B cell (primary cell): ENCODE results near the gene NHEJ1.

Source experiments
- CTCF ChIP-seq: fragments of 200-600 bp; IDR thresholded peaks from one replicate; pipeline ENCODE4 v1.8.0; 2022; ENCODE audit warnings: antibody characterized with exemption, mild to moderate bottlenecking
- EZH2 ChIP-seq: IDR thresholded peaks from 2 replicates; pipeline ENCODE4 v1.6.1; 2012; ENCODE audit warnings: borderline replicate concordance, low read depth, mild to moderate bottlenecking, moderate library complexity, low read length; ENCODE audit not compliant: insufficient read depth, poor library complexity, severe bottlenecking

DNA sequence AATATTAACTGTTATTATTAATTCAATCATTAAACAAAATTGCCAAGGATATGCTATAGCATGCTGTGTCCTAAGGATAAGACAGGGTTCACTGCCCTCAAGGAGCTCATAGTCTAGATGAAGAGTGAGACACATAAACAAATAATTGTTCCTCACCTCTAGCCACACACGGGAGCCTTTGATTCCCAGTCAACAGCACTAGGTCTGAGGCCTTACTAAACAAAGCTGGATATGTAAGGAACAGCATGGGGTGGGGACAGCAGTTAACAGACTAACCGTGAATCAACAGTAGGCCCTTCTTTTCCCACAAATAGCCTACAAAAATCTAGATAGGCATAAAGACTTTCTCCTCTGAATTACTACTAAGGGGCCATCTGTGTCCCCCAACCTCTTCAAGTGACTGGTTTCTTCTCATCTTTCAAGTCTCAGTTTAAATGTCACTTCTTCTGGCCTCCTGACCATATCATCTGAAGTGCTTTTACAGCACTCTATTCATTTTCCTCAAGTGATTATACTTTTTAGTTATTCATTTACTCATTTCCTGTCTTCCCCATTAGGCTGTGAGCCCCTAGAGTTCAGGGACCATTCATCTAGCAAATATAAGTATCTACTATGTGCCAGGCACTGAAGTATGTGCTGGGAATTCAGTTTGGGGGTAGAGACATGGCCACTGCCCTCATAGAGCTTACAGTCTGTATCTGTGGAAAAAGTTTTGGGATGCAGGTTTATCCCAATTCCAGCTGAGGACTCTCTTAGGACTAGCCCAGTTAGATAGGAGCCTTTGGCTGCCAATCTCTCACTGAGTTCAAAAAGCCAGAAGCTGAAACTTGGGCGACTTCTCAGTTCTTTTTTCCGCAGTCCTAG is 69.9 kb downstream of the NHEJ1 start:
- TF ChIP-seq CTCF (no peak), EZH2 (no peak)
